ENCODE measurements around the gene KCNQ2. TPM values are rescaled to one million over a fixed set of nuclear protein-coding genes. Genes with fewer than 3 reads are reported as not detected.

The KCNQ2 gene
- total RNA-seq, 1 donor from 2014 or later = not detected

DNA sequence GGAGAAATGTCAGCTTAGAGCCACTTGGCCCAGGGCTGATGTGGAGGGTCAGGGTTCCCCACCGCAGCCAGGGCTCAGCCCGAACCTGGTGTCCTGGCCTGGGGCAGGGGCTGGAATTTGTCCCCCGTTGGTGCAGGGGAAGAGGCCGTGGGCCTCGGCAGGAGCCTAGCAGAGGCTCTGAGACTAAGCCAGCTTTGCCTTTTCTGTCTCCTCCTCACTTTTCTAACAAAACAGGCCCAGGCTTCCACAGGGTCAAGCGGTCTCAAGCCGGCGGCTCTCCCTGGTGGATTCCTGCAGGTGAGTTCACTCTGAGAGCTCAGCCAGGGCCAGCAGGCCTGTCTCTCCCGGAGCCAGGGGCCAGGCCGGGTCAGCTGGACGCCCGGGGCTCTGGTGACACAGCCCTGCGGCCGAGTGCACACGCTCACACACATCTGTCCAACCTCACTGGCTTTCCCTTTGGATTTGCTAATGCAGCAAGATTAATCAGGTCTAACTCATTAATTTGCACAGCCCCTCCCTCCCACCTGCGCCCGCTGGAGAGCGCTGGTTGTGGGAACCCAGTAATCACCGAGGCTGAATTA is 108.4 kb downstream of the KCNQ2 start:
- ATAC-seq = peak; percentile 57
- peak; percentile 79 for DNase-seq (ENCODE audit: low spot score)

GRCh38 chr20:63363013-63363957 is 109.2 kb downstream of the KCNQ2 start:
- ATAC-seq = peak; percentile 65
- DNase-seq (ENCODE audit: low spot score) = peak; percentile 93

DNA sequence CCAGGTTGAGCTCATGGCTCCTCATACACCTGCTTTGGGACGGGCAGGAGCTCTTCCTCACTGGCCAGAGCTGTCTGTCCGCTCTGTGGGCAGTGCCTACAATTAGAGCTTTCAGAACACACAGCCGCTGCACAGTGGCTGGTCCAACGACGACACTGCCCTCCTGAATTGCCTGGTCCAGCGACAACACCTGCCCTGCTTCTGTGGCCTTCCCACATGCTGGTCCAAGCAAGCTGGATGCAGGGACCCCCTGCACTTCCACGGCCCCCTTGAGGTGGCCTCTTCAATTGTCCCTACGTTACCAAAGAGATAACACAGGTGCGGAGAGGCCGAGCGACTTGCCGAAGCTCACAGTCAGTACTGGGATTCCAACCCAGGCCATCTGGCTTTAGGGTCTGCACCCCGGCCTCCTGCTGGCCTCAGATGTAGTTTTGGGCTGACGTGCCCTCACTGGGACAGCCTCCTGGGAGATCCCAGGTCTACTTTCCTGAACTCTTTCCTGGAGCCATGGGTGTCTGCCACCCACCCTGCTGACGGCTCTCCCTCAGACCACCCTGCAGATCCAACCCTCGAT is 109.9 kb downstream of the KCNQ2 start:
- no peak for DNase-seq (ENCODE audit: low spot score)
- ATAC-seq = no peak

- DNase-seq (ENCODE audit: low spot score) (no peak), ATAC-seq (no peak)
Measured at GRCh38 chr20:63361519-63362435, 110.7 kb downstream of the KCNQ2 start.

DNA sequence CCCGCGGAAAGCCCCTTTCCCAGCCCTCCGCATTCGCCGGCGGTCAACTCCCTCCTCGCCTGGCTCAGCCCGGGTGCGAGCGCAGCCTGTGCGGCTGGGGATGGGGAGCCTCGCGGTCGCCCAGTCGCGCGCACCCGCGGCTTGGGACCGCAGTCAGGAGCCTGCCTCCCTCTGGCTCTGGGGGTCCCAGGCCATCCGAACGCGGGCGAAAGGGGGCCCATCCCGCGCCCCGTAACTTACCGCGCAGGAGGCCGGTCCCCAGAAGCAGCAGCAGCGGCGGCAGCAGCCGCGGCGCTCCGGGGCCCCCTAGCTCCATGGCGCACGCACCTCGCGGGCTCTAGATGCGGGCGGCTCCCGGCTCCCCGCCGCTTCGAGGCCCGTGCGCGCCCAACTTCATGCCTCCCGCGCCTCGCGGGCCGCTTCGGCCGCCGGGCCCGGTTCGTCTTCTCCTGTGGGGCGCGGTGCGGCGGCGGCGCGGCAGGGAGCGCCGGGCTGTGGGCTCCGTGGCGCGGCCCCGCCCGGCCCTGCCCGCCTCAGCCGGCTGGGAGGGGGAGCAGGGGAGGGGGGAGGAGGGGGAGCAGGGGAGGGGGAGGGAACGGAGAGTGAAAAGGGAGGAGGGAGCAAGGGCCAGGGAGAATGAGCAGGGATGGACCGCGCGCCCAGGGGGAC is 111.5 kb downstream of the KCNQ2 start, which contains the start of gene CHRNA4:
Gene CHRNA4, minus strand, starts transcription at position 500 of the 669 bp plus-strand sequence. Its CDS starts 184 bp downstream, at position 316.
- ATAC-seq (no peak), DNase-seq (ENCODE audit: low spot score) (no peak)

GRCh38 chr20:63359937-63360849 is 112.3 kb downstream of the KCNQ2 start:
- ATAC-seq = no peak
- DNase-seq (ENCODE audit: low spot score) = no peak

DNA sequence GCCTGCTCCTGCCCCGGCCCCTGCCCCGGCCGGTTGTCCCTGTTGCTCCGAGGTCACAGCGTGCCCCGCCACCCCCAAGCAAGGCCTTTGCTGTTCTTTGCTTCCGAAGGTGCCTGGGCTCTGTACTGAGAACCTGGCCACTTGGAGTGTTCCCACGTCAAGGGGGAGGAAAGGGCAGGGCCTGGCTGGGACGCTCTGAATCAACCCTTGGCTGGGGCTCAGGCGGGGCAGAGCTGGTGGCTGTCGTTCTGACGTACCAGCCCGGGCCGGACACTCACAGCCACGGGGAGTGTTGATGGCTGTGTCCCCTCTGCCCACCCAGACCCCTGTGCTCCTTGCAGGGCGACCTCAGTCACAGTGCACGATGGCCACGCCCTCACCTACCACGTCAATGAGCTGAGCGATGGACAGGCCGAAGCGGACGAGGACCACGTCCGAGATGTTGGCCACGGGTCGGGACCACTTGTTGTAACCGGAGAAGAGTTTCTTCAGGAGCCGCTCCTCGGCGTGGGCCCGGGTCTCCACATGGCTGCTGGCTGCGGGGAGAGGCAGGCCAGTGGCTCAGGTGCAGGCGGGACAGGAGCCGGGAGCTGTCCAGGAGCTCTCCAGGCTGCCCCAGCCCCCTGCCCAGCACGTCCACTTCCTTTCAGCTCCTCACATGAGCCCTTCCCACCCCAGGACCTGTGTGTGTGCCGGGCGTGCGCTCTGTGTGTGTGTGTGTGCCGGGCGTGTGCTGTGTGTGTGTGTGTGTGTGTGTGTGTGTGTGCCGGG is 113.1 kb downstream of the KCNQ2 start:
- peak; percentile 4 for ATAC-seq
- DNase-seq (ENCODE audit: low spot score) = no peak

DNA sequence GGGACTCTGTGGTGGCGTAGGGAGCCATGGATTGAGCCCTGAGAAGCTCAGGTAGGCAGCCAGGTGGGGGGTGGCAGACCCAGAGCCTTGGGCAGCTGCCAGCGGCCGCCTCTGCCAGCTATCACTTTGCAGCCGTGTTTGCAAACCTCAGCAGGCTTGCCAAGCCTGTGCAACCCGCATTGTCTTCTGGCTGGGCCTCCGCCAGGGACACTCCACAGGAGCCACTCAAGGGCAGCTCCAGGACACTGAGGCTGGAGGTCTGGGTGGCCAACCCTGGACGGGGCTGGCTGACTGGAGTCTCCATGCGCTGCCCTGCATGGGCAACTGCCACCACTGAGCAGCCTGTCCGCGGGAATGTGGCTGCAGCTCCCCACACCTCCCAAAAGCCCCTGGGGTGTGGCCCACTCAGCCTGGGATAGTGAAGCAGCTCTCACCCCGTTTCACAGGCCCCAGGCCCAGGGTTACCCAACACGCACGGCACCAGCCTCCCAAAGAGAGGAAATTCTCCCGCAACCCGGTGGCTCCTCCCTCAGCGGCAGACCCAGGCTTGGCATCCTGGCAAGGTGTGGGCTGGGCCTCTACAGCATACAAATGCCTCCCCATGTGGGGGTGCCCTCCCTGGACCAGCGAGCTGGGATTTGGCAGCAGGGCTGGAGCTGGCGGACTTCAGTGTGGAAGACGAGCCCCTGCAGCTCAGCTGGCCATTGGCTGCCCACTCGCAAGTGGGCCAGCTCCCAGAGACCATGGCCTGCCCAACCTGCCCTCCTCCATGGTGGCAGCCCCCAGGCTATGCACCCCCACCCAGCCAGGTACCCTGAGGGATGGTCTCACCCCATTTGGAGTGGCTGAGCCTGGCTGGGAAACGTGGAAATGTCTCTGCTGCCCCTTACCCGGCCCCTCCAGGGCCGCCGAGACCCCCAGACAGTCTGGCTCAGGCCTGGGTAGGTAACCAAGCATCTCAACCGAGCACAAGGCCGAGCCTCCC is 114.2 kb downstream of the KCNQ2 start:
- ATAC-seq (peak; percentile 78), DNase-seq (ENCODE audit: low spot score) (peak; percentile 95)

DNA sequence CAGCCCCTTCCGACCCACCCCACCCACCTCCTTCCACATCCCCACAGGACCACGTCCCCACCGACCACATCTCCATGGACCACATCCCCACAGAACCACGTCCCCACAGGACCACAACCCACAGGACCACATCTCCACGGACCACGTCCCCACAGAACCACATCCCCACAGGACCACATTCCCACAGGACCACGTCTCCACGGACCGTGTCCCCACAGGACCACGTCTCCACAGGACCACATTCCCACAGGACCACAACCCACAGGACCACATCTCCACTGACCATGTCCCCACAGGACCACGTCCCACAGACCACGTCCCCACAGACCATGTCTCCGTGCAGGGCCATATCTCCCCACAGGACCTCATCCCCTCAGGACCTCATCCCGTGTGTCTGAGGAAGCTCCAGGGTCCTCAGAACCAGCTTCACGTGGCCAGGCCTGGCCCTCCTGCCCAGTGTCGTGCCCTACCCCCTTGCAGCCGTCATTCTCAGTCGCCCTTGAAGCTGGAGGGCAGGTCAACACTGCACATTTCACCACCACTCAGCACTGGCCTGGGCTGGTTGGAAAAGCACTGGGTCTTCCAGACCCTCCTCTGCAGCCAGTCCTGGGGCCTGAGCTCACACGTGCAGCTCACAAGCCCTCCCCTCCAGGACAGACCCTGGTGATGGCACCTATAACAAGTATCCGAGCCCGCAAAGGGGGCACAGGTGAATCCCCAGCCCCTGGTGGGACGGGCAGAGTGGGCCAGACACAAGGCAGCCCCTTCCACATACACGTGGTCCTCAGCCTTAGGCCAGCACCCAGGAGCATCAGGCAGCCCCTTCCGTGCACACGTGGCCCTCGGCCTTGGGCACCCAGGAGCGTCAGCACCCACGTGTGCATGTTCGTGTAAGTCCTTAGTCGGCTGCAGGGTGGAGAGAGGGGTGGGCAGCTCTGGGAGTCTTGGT is 115.2 kb downstream of the KCNQ2 start:
- DNase-seq (ENCODE audit: low spot score) = no peak
- no peak for ATAC-seq

- DNase-seq (ENCODE audit: low spot score) (no peak), ATAC-seq (no peak)
Measured at GRCh38 chr20:63356511-63356910, 115.9 kb downstream of the KCNQ2 start.

- DNase-seq (ENCODE audit: low spot score) (no peak), ATAC-seq (no peak)
Measured at GRCh38 chr20:63355781-63356295, 116.6 kb downstream of the KCNQ2 start.

GRCh38 chr20:63354636-63355350 is 117.7 kb downstream of the KCNQ2 start:
- DNase-seq (ENCODE audit: low spot score) (no peak), ATAC-seq (no peak)

DNA sequence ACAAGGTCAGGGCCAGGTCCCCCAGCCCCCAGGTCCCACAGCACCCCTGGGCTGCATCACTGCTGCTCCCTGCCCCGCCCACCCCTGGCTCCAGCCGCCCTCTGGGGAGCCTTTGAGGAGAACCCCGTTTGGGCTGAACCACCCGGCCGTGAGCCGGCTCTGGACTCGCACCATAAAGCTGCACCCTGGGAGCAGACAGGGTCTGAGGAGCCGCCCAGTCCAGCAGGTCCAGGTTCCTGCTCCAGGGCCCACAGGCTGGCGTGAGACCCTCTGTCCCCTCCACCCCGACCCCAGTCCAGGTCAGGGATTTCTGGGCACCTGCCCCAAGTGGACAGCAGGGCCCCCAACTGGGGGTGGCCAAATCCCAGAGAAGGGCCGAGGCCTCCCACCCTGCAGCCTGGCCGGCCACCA is 119.6 kb downstream of the KCNQ2 start:
- DNase-seq (ENCODE audit: low spot score) (no peak), ATAC-seq (peak; percentile 0)

DNA sequence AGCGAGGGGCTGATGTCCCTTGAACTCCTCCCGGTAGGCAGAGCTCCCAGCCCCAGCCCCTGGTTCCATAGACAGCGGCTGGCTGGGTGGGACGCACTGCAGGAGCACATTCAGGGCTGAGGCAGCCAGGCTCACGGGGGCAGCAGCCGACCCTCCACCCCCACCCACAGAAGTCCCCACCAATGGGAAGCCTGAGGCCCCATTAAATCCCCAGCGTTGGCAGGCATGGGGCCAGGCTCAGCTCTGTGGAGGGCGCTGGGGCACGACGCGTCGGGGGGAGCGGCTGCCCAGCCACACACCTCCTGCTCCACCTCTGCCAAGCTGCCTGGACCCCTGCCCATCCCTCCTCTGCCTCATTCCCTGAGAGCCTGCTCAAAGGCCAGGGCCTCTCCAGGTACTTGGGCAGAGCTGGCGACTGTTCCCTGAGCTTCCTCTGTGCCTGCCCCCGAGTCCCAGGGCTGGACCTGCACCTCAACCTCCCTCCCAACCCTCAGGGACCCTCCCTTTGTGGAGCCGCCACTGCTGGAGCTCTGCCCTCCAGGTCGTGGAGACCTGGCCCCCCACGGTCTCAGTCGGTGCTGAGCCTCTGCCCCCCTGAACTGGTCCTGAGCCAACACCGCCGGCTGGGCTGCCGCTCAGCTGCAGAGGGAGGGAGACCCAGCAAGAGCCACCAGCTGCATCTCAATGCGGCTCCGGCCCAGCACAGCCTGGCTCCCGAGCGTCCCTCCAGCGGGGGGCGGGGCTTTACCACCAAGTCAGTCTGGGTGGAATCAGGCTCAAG is 120.5 kb downstream of the KCNQ2 start:
- peak; percentile 58 for ATAC-seq
- peak; percentile 70 for DNase-seq (ENCODE audit: low spot score)

Data from left lobe of liver (tissue), 2 donors.